Measurements from ENCODE around the gene CHRM2.

GRCh38 chr7:136887317-136887716, 18.9 kb downstream of the CHRM2 start:
- TF ChIP-seq CTCF (conservative IDR thresholded peaks at IDR 0.05): no peak
- TF ChIP-seq EZH2 (IDR thresholded peaks at IDR 0.05; ENCODE audit: low read depth): no peak

All from PC-9 (cell line).